Stimulated activated CD4-positive, alpha-beta T cell treated with anti-CD3 and anti-CD28 coated beads, Interleukin-1b, Interleukin-23, amount 100 ng/mL, for 1 hour (primary cell): ENCODE results near the gene TINCR.

ENCODE experiments used
- DNase-seq, 2 donors: peaks; one replicate each; pipeline ENCODE4 v3.0.0-alpha.2; 2020; ENCODE audit warnings: low read depth in 2 of 2

The TINCR gene

DNA sequence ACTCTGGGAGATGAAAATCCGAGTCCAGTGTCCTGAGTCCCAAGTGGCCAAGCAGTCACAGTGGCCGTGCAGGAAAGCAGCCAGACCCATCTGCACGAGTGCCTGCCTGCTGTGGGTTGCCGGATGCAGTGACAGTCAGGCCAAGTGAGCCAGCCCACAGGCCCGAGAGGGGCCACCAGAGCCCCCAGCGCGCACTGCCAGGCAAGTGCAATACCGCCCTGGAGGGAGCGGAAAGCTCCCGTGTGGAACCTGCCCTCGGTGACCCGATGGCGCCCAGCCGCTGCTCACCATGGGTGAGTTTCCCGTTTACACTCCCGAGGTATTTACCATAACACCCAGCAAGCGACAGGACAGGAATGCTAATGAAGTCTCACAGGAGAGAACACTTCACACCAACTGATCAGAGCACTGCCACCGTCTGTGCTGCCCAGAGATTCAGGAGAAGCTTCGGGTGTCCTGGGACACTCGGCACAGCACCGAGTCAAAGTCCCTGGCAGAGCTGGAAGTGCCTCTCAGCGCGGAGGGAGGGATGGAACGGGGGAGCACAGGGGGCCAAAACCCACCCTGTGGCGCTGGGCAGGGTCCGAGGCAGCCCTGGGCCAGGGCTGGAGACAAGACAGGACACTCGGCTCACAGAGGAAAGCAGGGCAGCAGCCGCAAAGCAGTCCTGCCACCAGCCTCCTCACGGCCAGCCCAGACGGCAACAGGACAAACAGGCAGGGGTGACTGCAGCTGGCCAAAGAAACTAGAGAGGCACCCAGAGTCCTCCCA is 21.3 kb upstream of the TINCR start:
- DNase-seq = no peak

DNA sequence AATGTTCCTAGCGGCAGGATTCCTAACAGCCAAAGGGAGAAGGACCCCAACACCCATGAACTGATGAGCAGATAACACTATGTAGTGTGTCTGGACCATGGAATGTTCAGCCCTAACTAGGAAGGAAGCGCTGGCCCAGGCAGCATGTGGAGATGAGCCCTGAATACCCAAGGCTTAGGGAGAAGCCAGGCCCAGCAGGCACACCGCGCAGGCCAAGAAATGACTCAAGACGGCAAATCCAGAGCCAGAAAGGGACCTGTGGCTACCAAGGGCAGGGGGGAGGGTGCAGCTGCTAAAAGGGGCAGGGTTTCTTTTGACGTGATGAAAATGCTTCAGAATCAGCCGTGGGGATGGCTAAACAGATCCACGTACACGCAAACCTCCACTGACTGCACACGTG is 20.7 kb upstream of the TINCR start:
- DNase-seq = no peak

DNA sequence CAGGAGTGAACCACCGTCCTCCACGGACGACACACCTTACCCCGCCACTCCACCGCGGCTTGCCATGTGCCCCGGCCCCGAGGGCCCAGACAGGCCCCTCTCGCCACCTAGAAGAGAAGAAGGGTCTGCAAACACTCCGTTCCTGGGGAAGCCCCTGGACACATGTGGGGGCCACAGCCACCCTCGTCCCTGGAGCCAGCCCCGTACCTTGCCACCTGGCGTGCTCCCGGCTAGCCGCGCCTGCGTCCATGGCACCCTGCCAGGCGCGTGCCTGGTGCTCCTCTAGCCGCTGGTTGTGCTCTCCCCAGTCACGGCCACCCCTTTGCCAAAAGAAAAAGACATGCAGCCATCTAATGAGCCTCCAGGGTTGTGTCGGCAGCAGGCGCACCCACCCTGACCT is 19.9 kb upstream of the TINCR start:
- DNase-seq = no peak

DNA sequence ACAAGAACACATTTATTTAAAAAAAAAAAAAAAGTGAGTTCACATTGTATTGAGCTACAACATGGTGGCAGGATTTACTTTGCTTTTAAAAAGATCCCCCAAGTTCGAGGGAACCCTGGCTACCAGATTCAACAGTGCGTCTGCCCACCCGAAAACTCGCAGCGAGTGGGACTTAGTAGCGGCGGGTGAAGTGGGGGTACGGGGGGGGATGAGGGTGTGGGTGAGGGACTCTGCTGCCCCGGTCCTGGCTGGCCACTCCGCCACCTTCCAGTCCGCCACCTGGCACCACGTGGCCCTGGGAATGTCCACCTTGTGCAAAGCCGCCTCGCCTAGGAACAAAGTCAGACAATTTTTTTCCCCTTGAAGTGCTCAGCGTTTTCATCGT is 19.3 kb upstream of the TINCR start:
- DNase-seq = no peak

DNA sequence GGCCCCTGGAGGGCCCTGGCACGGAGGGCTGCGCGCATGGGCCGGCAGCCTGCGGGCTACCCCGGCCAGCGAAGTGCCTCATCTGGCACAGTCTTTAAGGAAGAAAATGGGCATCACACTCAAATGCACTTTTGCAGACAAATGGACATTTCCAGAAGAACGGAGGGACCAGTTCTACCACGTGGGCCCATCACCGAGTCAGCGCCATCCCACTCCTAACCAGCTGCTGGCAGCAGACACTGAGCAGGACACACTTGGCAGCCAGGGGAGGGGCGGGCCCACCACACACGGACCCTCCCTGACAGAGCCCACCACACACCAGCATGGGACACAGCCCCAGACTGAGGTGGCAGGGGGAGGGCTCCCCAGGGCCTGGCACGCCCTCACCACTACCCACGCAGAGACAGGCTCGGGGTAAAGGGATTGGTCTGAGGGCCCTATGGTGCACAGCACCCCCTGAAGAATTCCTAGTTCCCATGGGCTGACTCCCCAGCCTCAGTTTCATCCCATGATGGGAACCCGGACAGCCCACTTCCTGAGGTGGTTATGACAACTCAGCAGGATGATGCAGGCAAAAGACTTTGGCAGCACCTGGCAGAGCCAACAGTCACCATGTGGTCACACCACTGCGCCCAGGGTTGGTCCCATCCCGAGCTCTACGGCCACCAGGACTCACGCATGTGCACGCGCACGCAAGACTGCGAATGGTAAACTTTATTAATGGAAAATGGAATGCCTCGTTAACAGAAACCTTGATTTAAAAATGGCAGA is 18.7 kb upstream of the TINCR start:
- no peak for DNase-seq

DNA sequence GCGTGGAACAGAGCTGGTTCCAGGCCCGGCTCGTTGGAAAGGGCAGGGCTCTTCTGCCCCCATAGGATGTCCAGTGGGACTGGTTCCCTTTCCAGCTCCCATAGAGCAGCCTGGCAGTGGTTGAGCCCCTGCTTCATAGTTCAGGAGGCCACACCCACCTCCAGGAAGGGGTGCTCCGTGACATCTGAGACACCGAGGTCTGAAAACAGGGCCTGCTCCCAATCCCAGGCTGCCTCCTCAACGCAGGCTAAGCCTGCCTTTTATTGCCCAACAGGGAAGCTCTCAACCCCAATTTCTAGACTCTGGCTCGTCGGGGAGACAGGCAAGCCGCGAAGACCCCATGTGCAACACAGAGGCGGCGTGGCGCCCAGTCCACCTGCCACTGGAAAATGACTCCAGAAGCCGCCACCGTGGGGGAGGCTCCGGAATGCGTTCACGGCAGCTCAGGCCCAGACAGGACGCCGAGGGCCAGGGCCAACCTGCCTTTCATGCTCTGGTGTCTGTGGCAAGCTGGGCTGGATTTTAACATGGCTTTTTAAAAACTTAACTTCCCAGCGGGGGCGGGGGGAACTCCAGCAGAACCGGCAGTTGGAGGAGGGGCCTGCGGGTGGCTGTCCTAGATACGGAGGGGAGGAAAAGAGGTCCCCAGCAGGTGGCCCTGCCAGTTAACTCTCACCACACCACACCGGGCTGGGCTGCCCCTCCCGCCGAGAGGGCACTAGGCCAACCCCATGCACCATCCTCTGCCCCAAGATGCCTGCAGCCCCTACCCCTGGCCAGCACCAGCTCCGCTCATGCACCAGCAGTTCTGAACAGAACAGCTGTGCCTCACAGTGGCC is 17.9 kb upstream of the TINCR start:
- DNase-seq = peak in 1 of 2 donors; percentile 25

DNA sequence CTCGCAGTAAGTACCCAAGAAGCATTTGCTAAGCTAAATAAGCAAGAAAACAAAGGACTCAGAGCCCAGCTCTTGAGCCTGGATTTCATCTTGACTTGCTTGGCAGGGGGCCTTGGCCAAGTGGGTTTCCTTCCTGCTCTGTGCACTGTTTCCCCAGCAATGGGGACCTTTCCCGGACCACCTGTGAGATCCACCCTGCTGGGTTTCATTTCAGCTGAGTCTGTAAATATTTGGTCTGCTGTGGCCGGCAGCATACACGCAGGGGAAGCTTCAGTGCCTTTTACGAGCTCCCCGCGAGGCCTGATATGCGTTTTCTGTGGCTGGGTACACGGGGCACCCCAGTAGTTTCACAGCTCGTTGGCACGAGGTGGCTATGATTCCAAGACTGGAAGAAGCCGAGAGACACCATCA is 12.4 kb upstream of the TINCR start:
- no peak for DNase-seq

DNA sequence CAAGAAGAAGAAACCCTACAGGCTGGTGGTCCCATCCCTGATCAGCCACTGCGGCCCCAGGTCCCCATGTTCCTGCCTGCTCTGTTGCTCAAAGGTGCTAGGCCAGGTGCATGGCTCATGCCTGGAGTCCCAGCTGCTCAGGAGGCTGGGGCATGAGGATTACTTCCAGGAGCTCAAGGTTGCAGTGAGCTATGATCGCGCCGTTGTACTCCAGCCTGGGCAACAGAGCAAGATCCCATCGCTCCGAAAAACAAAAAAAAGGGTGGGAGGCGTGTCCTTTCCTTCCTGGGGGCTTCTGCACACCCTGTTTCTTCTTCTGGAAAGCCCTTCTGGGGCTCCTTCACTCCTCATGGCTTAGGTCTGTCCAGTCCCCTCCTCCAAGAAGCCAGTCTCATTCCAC is 11.9 kb upstream of the TINCR start:
- no peak for DNase-seq

DNA sequence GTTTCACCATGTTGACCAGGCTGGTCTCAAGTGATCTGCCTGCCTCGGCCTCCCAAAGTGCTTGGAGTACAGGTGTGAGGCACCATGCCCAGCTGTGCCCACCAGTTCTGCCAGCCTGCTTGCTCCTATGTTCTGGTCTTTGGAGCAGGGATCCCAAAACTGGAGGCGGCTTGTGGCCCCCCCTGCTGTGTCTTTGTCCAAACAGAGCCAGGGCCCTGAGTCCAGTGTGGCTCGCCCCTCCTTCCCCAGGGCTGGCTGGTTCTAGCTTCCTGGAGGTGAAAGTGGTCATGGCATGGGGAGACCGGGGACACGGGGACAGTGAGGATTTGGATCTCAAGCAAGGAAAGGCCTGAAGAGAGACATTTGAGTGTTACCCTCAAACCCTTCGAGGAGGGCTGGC is 11.5 kb upstream of the TINCR start:
- DNase-seq = no peak

DNA sequence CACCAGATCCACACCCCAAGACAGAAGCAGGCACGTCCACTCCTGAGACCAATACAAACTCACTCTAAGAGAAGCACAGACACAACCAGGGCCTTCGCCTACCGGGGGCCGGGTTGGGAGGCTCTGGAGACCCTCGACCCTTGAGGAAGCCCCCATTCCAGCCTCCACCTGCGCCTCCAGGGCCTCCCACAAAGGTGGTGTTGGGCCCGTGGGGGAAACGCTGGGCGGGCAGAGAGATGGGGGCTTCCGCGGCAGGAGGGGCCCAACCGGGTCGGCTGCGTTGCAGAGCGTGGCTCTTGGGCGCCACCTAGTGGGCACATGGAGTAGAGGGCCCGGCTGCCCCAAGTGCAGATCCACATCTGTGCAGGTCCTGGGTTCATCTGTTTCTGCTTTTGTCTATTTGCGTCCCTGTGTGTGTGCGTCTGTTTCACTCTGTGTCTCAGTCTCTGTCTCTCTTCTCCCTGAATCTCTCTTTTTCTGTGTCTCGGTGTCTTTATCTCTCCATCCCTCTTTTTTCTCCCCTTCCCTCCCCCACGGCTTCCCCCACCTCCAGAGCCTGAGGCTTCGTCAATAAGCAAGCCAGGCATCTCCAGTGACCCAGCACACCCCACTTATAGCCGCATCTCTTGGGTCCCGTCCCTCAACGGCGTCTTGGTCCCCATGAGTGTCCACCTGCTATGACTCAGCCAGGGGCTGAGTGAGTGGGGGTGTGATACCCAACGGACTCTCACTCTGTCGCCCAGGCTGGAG is 10.5 kb upstream of the TINCR start:
- peak; percentile 20 to 56 for DNase-seq

DNA sequence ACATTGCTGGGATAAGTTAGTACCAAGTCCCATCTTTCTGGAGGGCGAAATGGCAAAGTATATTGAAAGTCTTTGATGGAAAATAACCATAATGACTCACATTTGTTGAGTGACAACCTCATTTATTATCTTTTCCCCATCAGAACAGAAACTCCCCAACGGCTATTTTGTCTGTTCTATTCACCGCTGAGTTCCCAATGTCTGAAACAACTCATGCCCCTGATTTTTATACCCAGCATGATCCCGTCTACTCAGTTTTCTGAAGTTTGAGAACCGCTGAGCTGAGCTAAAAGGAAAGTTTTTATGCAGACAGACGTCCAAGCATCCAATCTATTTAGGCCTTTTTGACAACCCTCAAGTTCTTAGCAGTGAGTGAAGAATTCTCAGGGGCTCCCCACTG is 7.8 kb upstream of the TINCR start:
- DNase-seq = no peak

DNA sequence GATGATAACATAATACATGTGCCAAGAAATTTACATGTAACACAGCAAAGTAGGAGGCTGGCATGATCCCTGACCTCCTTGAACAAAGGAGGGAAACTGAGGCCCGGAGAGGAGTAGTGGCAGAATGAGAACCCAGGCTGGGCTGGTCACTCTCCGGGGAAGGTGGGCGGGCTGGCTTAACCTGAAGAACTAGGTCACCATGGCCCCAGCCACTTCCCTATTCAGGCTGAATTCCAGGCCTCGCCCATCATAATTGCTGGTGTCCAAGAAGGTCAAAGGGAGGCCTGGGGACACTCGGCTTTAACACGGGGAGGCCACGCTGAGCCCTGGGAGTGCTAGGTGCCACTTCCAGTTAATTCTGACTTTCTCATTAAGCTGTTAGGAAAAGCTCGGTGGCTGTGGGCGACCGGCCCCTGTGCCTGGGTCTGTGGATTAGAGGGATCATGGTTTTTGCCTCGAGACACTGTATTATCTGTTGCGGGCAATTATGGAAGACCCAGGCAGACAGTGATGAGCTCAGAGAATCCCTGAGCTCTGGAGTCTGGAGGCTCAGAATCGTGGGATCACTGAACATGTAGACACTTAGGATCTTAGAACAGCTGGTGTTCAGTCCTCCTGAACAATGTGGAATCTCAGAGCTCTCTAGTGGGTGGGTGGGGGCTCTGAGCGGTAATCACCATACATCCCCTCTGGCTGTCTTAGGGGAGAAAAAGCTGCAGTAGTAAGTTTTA is 5.0 kb upstream of the TINCR start:
- DNase-seq = no peak

DNA sequence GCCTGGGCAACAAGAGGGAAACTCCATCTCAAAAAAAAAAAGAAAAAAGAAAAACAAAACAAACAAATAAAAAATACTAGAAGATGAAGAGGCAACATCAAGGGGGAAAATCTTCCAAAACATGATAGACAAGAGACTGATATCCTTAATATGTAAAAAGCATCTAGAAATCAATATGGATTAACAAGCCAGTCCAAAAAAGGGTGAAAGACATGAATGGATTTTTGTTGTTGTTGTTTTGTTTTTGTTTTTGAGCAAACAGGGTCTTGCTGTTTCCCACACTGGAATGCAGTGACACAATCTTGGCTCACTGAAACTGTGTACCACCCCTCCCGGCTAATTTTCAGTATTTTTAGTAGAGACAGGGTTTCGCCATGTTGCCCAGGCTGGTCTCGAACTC is 4.0 kb upstream of the TINCR start:
- no peak for DNase-seq

DNA sequence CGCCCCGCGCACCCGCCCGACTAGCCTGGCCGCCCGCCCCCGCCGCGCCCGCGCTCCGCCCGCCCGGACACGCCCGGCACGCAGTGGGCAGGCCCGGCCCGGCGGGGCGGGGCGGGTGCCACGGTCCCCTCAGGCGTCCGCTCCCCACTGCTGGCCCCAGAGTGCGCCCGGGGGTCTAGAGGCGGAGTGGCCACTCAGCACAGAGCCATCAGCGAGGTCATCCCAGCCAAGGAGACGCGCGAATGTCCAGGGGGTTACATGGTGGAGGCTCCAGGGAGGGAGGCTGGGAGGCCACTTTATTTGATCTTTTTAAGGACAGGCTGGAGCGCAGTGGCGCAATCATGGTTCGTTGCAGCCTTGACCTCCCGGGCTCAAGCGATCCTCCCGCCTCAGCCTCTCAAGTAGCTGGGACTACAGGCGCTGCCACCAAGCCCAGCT is 236 bp upstream of the TINCR start:
- DNase-seq = no peak

DNA sequence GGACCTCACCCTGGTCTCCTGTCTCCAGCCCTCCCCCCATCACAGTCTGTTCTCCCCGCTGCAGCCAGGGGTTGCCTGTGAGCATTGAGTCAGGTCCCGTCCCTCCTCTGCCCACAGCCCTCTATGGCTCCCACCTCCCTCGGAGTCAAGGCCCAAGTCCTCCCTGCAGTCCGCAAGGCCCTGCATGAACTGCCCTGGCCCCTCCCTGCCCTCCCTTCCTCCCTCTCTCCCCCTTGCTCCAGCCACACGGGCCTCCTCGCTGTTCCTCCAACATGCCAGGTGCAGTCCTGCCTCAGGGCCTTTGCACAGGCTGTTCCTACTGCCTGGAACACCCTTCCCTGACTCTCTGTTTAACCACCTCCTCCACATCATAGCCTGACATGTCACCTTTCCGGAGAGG is 2.8 kb downstream of the TINCR start:
- DNase-seq = no peak

DNA sequence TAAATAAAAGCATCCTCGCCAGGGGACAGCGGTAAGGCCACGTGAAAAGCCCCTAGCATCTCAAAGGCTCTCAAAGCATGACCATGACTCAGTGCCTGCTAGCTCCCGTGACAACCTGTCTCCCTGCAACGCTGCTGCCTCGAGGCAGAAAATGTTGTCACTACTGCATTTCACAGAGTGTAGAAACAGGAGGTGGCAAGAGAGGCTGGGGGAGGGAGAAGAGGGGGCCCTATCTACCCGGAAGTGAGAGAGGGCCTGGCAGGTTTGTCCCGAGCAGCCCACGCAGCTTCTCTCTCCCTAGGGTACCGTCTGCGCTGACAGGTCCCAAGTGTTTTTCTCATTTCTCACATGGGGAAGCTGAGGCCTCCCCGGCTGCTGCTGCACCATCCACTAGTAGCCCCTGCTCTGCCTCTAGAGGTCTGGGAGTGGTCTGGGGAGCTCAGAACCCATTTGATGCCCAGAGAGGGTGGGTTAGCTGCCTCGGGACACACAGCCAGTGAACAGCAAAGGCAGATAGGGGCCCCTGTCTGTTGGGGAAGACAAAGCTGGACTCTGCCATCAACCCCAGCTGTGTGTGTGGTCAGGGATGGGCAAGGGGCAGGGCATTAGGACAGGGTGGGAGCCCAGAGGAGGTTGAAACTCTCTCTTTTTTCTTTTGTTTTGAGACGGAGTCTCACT is 3.7 kb downstream of the TINCR start:
- no peak for DNase-seq

DNA sequence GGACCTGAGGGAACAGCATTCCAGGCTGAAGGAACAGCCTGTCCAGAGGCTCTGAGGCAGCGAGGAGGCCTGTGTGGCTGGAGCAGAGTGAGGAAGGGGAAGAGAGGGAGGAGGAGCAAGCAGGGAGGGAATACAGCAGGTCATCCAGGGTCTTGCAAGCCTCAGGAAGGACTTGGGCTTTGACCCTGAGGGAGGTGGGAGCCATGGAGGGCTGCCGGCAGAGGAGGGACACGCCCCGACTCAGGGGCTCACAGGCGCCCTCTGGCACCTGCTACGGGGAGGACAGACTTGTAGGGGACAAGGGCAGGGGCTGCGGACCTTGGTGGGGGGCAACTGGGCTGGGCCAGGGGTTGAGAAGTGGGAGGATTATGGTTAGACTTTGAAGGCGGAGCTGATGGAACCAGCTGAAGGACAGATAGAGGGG is 4.7 kb downstream of the TINCR start:
- DNase-seq = no peak

DNA sequence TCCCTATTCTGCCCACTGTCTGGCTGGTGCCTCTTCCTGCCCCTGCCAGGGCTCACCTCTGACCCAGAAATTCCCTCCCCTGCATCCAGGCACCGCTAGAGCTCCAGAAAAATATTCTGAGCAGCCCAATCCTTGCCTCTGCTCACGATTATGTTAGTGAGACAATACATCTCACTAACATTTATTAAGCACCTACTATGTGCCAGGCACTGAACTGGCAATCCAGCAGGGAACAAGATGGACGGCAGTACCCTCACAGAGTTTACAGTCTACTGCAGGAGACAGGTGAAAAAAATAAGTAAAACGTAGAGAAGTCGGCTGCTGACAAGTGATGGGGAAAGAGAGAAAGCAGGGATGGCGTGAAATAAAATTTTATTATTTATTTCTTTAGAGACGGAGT is 5.5 kb downstream of the TINCR start:
- no peak for DNase-seq

DNA sequence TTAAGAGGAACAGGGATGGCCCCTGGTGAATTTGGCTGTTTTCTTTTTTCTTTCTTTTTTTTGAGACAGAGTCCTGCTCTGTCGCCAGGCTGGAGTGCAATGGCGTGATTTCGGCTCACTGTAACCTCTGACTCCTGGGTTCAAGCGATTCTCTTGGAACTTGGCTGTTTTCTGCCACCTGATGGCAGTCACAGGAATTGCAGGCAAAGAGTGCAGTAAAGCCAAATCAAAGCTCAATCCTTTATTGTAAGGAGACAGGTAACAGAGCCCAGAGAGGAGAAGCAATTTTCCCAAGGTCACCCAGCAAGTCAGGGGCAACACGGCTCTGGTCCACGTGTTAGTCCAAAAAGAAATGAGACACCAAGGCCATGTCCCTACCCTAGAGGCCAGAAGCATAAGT is 6.2 kb downstream of the TINCR start:
- DNase-seq = no peak

DNA sequence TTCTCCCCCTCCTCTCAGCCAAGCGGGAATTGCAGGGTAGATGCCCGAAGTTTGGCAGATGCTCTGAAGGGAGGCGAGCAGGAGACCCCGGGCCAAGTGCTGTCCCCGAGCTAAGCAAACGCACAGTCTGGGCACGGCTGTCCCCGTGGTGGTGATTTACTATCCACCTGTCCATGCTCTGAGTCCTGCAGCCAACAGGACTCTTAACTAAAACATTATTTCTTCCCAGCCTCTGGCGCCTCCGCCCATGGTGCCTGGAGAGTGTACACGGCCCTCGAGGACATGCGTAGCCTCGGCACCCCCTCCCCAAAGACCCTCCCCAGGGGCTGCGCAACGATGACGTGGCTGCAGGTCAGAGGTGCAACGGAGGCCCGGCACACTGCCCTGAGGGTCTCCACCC is 7.6 kb downstream of the TINCR start:
- no peak for DNase-seq

DNA sequence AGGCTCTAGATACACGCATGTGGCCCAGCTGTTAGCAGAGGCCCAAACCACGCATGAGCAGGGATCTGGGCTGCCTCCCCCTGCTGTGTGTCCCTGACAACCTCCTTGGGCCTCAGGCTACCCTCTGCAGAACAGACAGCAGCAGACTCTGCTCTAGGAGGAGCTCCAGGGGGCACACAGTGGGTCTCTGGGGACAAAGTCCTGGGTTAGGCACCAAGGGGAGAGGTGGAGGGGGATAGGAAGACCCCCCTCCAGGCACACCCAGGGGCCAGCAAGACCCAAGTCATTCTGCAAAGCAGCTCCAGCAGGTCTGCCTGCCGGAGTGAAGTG is 8.0 kb downstream of the TINCR start:
- DNase-seq = no peak
